Upper lobe of left lung (tissue), 4 donors: ENCODE data around the gene STAT3.

ENCODE experiments used
- POLR2AphosphoS5 ChIP-seq, 2 donors: sonication (generic); formaldehyde crosslinking; IDR thresholded peaks; one replicate each; pipeline ENCODE4 v1.5.1; 2017; ENCODE audit warnings: antibody characterized with exemption in 2 of 2
- TF ChIP-seq, protein P1 (sequence below), 6 experiments: fragments of 450-650 bp in 4 of 6; fragments of 200-600 bp in 2 of 6; sonication (generic) in 2 of 6; IDR thresholded peaks; one replicate each; pipeline ENCODE4 v1.5.1; 2016 to 2019; ENCODE audit warnings: antibody characterized with exemption in 6 of 6

- TF ChIP-seq, protein P1, sequence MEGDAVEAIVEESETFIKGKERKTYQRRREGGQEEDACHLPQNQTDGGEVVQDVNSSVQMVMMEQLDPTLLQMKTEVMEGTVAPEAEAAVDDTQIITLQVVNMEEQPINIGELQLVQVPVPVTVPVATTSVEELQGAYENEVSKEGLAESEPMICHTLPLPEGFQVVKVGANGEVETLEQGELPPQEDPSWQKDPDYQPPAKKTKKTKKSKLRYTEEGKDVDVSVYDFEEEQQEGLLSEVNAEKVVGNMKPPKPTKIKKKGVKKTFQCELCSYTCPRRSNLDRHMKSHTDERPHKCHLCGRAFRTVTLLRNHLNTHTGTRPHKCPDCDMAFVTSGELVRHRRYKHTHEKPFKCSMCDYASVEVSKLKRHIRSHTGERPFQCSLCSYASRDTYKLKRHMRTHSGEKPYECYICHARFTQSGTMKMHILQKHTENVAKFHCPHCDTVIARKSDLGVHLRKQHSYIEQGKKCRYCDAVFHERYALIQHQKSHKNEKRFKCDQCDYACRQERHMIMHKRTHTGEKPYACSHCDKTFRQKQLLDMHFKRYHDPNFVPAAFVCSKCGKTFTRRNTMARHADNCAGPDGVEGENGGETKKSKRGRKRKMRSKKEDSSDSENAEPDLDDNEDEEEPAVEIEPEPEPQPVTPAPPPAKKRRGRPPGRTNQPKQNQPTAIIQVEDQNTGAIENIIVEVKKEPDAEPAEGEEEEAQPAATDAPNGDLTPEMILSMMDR (IDR thresholded peaks at IDR 0.05): no peak
- no peak for TF ChIP-seq POLR2AphosphoS5 (IDR thresholded peaks at IDR 0.05)
Measured at GRCh38 chr17:42308446-42308845, 79.8 kb downstream of the STAT3 start.
